Measurements from ENCODE around the gene CAMTA1. TPM values are rescaled to one million over a fixed set of nuclear protein-coding genes. Genes with fewer than 3 reads are reported as not detected.

CAMTA1 gene
- total RNA-seq, 1 donor from 2014 or later = 81.6 TPM

GRCh38 chr1:7727809-7728471 lies 942.7 kb downstream of the CAMTA1 start:
- no peak for TF ChIP-seq CTCF (IDR thresholded peaks at IDR 0.05)
- Mint-ChIP-seq H3K36me3 (ENCODE audit: unreplicated experiment) (no peaks in the 10 kb centered on the region), H3K4me3 (ENCODE audit: unreplicated experiment) (no peak overlapping the region), H3K27ac (ENCODE audit: unreplicated experiment) (no peak overlapping the region), H3K4me1 (ENCODE audit: unreplicated experiment) (no peaks in the 10 kb centered on the region), H3K27me3 (ENCODE audit: unreplicated experiment) (no peaks in the 10 kb centered on the region), H3K9me3 (ENCODE audit: unreplicated experiment) (no peaks in the 10 kb centered on the region)
- no peak for DNase-seq (ENCODE audit: extremely low spot score, unreplicated experiment)

GRCh38 chr1:7729761-7730160 lies 944.5 kb downstream of the CAMTA1 start:
- Mint-ChIP-seq H3K27ac (ENCODE audit: unreplicated experiment) (no peak overlapping the region), H3K4me3 (ENCODE audit: unreplicated experiment) (no peak overlapping the region), H3K36me3 (ENCODE audit: unreplicated experiment) (peaks cover 2% of the 10 kb centered on the region), H3K4me1 (ENCODE audit: unreplicated experiment) (no peaks in the 10 kb centered on the region), H3K27me3 (ENCODE audit: unreplicated experiment) (no peaks in the 10 kb centered on the region), H3K9me3 (ENCODE audit: unreplicated experiment) (no peaks in the 10 kb centered on the region)
- TF ChIP-seq CTCF (IDR thresholded peaks at IDR 0.05) = no peak
- DNase-seq (ENCODE audit: extremely low spot score, unreplicated experiment) = no peak

- Mint-ChIP-seq H3K4me1 (ENCODE audit: unreplicated experiment) (no peaks in the 10 kb centered on the region), H3K9me3 (ENCODE audit: unreplicated experiment) (no peaks in the 10 kb centered on the region), H3K4me3 (ENCODE audit: unreplicated experiment) (no peak overlapping the region), H3K36me3 (ENCODE audit: unreplicated experiment) (peaks cover 2% of the 10 kb centered on the region), H3K27me3 (ENCODE audit: unreplicated experiment) (no peaks in the 10 kb centered on the region), H3K27ac (ENCODE audit: unreplicated experiment) (no peak overlapping the region)
- no peak for DNase-seq (ENCODE audit: extremely low spot score, unreplicated experiment)
- TF ChIP-seq CTCF (IDR thresholded peaks at IDR 0.05) = no peak
Measured at GRCh38 chr1:7732331-7732730, 947.1 kb downstream of the CAMTA1 start.

- no peak overlapping the region for H3K27ac Mint-ChIP-seq (ENCODE audit: unreplicated experiment)
- H3K36me3 Mint-ChIP-seq (ENCODE audit: unreplicated experiment) = peaks cover 2% of the 10 kb centered on the region
- no peaks in the 10 kb centered on the region for H3K27me3 Mint-ChIP-seq (ENCODE audit: unreplicated experiment)
- H3K4me1 Mint-ChIP-seq (ENCODE audit: unreplicated experiment) = no peaks in the 10 kb centered on the region
- no peak overlapping the region for H3K4me3 Mint-ChIP-seq (ENCODE audit: unreplicated experiment)
- DNase-seq (ENCODE audit: extremely low spot score, unreplicated experiment) = no peak
- no peaks in the 10 kb centered on the region for H3K9me3 Mint-ChIP-seq (ENCODE audit: unreplicated experiment)
- TF ChIP-seq CTCF (IDR thresholded peaks at IDR 0.05) = no peak
Measured at GRCh38 chr1:7733276-7733675, 948.0 kb downstream of the CAMTA1 start.

- H3K4me1 Mint-ChIP-seq (ENCODE audit: unreplicated experiment) = no peaks in the 10 kb centered on the region
Measured at GRCh38 chr1:7738044-7738443, 952.8 kb downstream of the CAMTA1 start.

More at GRCh38 chr1:7738044-7738443, 952.8 kb downstream of the CAMTA1 start:
- Mint-ChIP-seq H3K36me3 (ENCODE audit: unreplicated experiment) (peaks cover 4% of the 10 kb centered on the region), H3K27ac (ENCODE audit: unreplicated experiment) (no peak overlapping the region), H3K4me3 (ENCODE audit: unreplicated experiment) (no peak overlapping the region), H3K9me3 (ENCODE audit: unreplicated experiment) (no peaks in the 10 kb centered on the region), H3K27me3 (ENCODE audit: unreplicated experiment) (no peaks in the 10 kb centered on the region)
- no peak for TF ChIP-seq CTCF (IDR thresholded peaks at IDR 0.05)
- peak; percentile 38 for DNase-seq (ENCODE audit: extremely low spot score, unreplicated experiment)
